Heart right ventricle (tissue), 16 donors: ENCODE results near the gene NEU2. TPM values are rescaled to one million over a fixed set of nuclear protein-coding genes. Genes with fewer than 3 reads are reported as not detected.

Experiments used
- ATAC-seq, 8 donors: fragments of 200-7000 bp; cut with Tn5 transposase; one replicate each; pipeline ENCODE4 v1.9.1; 2020; ENCODE audit warnings: mild to moderate bottlenecking in 8 of 8, moderate library complexity in 8 of 8, moderate number of reproducible peaks in 1 of 8
- DNase-seq, 2 donors: peaks; one replicate each; pipeline ENCODE4 v3.0.0-alpha.2; 2020
- H3K27ac ChIP-seq, 10 donors: fragments of 200-600 bp; sonication (generic) in 2 of 10; one replicate each; pipeline versions ENCODE4 v1.5.0 to v1.8.0; 2020 to 2022; ENCODE audit warnings: mild to moderate bottlenecking in 3 of 10
- H3K27me3 ChIP-seq, 7 donors: fragments of 200-600 bp; one replicate each; pipeline ENCODE4 v1.8.0; 2021 to 2022; ENCODE audit warnings: mild to moderate bottlenecking in 2 of 7
- H3K36me3 ChIP-seq, 9 donors: fragments of 200-600 bp; sonication (generic) in 1 of 9; one replicate each; pipeline versions ENCODE4 v1.5.0 to v1.8.0; 2020 to 2022; ENCODE audit warnings: mild to moderate bottlenecking in 2 of 9
- H3K4me1 ChIP-seq, 9 donors: fragments of 200-600 bp; sonication (generic) in 1 of 9; one replicate each; pipeline versions ENCODE4 v1.5.0 to v1.8.0; 2020 to 2022; ENCODE audit warnings: mild to moderate bottlenecking in 4 of 9
- H3K4me3 ChIP-seq, 10 donors: fragments of 200-600 bp; sonication (generic) in 2 of 10; one replicate each; pipeline versions ENCODE4 v1.5.0 to v1.8.0; 2020 to 2022; ENCODE audit warnings: mild to moderate bottlenecking in 7 of 10, moderate library complexity in 2 of 10
- H3K9me3 ChIP-seq, 11 donors: fragments of 200-600 bp in 10 of 11; sonication (generic) in 2 of 11; one replicate each; pipeline versions ENCODE4 v1.5.0 to v1.8.0; 2013 to 2022; ENCODE audit warnings: mild to moderate bottlenecking in 2 of 11, control low read depth in 1 of 11, moderate library complexity in 1 of 11
- CTCF ChIP-seq, 9 donors: fragments of 200-600 bp; sonication (generic) in 2 of 9; IDR thresholded peaks; one replicate each; pipeline versions ENCODE4 v1.5.0 to v1.8.0; 2021 to 2022; ENCODE audit warnings: antibody characterized with exemption in 9 of 9, mild to moderate bottlenecking in 5 of 9, moderate library complexity in 1 of 9
- WGBS, 2 donors: extraction: QIAGEN DNeasy Blood & Tissue Kit; methylation state at CpG; one replicate each; pipeline ENCODE4 v1.1.7; 2013; ENCODE audit warnings: inconsistent platforms in 1 of 2; 5-methylcytosine and 5-hydroxymethylcytosine counted together
- intact Hi-C, 10 donors: fragments of 100-400 bp; cut with DNase I; formaldehyde crosslinking; loops; one replicate each; pipeline versions ENCODE4 v1.11.1 to v1.14.2; 2022
- polyA plus RNA-seq, 2 donors: library from polyadenylated mRNA; stranded (reverse); fragments of 200-250 nt; gene quantifications; one replicate each; pipeline ENCODE4 v1.2.3, GENCODE V29; 2013
- total RNA-seq, 10 donors: library from RNA; stranded (reverse); fragmentation: NEBNext Ultra II Directional in 3 of 10; extraction: Animal tissue kit (Norgen Biotek cat#: 25700) in 3 of 10; gene quantifications; one replicate each; pipeline versions ENCODE4 v1.2.1 to v1.2.4, GENCODE V29; 2021 to 2023
- donor health status: Arrhythmogenic right ventricular cardiomyopathy.
- donor health status: ischemic (EF 13 %, LVEDD 7.1; RV severe dilation, severe dysfunction).
- donor health status: healthy with polysubstance abuse.
- donor health status: DM: no; HTN: yes; CAD: no.
- donor health status: DM: no; HTN: no; CAD: no.
- donor health status: ischemic (EF 25% LVEDD 6.9; RV normal size, moderate dysfunction).
- donor health status: ischemic (EF 25% LVEDD 5.7; RV mildly dilated, moderate dysfunction).
- donor health status: healthy.
- donor health status: DM: yes; HTN: yes; CAD: no.
- donor health status: Ischemic cardiomyopathy.
- donor health status: ischemic (EF 35%, LVEDD 5.7; RV mildly dilated, moderate dysfunction).
- donor health status: nonischemic (EF 11% LVEDD 7.7; RV severe dilation, severe dysfunction).
- donor health status: DM: yes; HTN: yes; CAD: no.
- donor health status: PGD.
- donor health status: ischemic (EF 29% LVEDD 5.4; RV normal size, mild dysfunction).
- donor health status: nonischemic (EF 23%, LVEDD 6.1; RV moderate dilation, normal function).

NEU2 gene
- total and polyA plus RNA-seq, 12 donors, result not detected

GRCh38 chr2:233060980-233061590, 28.6 kb downstream of the NEU2 start:
- DNase-seq (no peak), ATAC-seq (peak in 3 of 8 donors; percentile 10 to 13 (median 12))
- intact Hi-C loops, result no loop called here
- Histone ChIP-seq H3K27ac (peak overlapping the region; percentile 78 to 98 (median 88)), H3K4me3 (peak overlapping the region; percentile 32 to 82 (median 59)), H3K9me3 (no peaks in the 10 kb centered on the region), H3K36me3 (peaks cover 0 to 10% (median 0%) of the 10 kb centered on the region in 9 donors), H3K4me1 (peaks cover 11 to 60% (median 37%) of the 10 kb centered on the region in 9 donors), H3K27me3 (no peaks in the 10 kb centered on the region)
- TF ChIP-seq CTCF (IDR thresholded peaks at IDR 0.05), result no peak
- 59 to 61% methylated on average over 10 of the region's 10 CpGs for WGBS, 2 donors

DNA sequence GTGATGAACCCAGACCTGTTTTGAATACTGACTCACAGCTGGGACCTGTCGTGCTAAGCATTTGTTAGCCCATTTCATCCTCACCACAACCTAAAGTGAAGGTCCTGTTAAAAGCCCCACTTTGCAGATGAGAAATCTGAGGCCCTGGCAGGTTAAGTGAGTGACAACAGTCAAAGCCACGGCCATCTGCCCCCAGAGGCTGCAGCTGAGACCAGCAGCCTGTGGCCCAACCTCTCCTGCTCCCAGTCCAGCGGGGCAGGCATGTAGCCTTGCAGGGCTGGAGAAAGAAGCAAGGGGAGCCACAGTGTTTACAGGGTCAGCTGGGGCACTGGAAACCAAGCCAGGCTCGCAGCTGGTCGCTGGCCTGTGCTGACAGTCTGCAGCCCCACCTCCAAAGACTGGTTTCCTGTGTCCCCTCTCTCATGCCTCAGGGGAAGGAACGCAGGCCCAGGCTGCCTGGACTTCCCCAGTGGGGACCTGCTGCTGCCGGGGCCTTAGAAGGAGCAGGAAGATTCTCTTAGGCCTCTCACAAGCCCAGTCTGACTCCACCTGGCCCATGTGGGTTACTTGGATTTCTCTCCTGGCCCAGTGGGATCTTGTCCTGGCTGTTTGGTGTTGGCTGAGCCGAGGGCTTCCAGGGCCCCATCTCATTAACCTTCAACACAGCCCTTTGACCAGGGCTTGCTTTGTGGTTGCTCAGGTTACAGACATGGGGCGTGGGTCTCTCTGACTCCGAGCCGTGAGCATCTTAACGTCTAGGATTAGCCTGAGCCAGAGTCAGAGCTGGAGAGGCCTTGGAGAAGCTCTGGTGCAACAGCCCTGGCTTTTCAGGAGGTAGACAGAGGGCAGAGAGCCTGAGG, 29.3 kb downstream of the NEU2 start:
- peaks cover 11 to 67% (median 37%) of the 10 kb centered on the region in 9 donors for H3K4me1 ChIP-seq
- no peaks in the 10 kb centered on the region for H3K27me3 ChIP-seq
- peak overlapping the region; percentile 25 to 98 (median 88) for H3K27ac ChIP-seq
- DNase-seq (peak; percentile 58 to 71), ATAC-seq (peak; percentile 57 to 75 (median 68))
- H3K4me3 ChIP-seq, result peak overlapping the region in 9 of 10 donors; percentile 41 to 82 (median 59)
- H3K9me3 ChIP-seq, result no peaks in the 10 kb centered on the region
- intact Hi-C loops, result no loop called here
- peaks cover 0 to 18% (median 0%) of the 10 kb centered on the region in 9 donors for H3K36me3 ChIP-seq
- WGBS, 2 donors, result 30 to 45% methylated on average over 12 of the region's 12 CpGs
- peak in 6 of 9 donors; percentile 10 to 41 (median 24) for TF ChIP-seq CTCF (IDR thresholded peaks at IDR 0.05)

DNA sequence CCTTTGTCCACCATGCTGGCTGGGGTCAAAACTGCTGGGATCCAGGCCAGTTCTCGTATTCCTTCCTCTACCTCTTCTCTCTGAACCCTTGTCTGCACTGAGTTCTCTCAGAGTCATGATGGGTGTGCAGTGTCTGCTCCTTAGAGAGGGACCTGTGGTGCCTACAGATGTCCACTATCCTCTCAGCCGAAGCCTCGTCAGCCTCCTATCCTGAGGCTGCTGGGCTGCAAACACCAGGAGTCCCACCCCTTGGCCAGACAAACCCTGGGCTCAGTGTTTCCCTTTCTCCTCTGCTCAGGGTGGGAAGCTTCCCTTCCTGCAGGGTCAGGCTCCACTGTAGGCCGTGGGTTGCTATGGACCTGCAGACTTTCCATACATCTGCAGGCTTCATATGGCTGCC, 30.0 kb downstream of the NEU2 start:
- intact Hi-C loops, result no loop called here
- no peak for DNase-seq
- Histone ChIP-seq H3K4me3 (peak overlapping the region in 8 of 10 donors; percentile 41 to 82 (median 60)), H3K27ac (peak overlapping the region; percentile 25 to 98 (median 88)), H3K36me3 (peaks cover 0 to 22% (median 0%) of the 10 kb centered on the region in 9 donors), H3K27me3 (no peaks in the 10 kb centered on the region), H3K9me3 (no peaks in the 10 kb centered on the region), H3K4me1 (peaks cover 11 to 74% (median 37%) of the 10 kb centered on the region in 9 donors)
- ATAC-seq, result peak in 6 of 8 donors; percentile 8 to 37 (median 24)
- no peak for TF ChIP-seq CTCF (IDR thresholded peaks at IDR 0.05)
- 45 to 61% methylated on average over 4 of the region's 4 CpGs for WGBS, 2 donors

- TF ChIP-seq CTCF (IDR thresholded peaks at IDR 0.05), result no peak
- H3K9me3 ChIP-seq, result no peaks in the 10 kb centered on the region
- peaks cover 11 to 76% (median 37%) of the 10 kb centered on the region in 9 donors for H3K4me1 ChIP-seq
- H3K4me3 ChIP-seq, result peak overlapping the region in 6 of 10 donors; percentile 6 to 82 (median 64)
- H3K27me3 ChIP-seq, result no peaks in the 10 kb centered on the region
- intact Hi-C loops, result no loop called here
- no peak for DNase-seq
- 90 to 93% methylated on average over 6 of the region's 6 CpGs for whole genome bisulfite sequencing, 2 donors
- peak overlapping the region in 7 of 10 donors; percentile 18 to 98 (median 88) for H3K27ac ChIP-seq
- peaks cover 0 to 22% (median 0%) of the 10 kb centered on the region in 9 donors for H3K36me3 ChIP-seq
- no peak for ATAC-seq
Observed at GRCh38 chr2:233062946-233063268, 30.4 kb downstream of the NEU2 start.
